Stimulated activated CD4-positive, alpha-beta T cell treated with anti-CD3 and anti-CD28 coated beads, Interleukin-12 subunit alpha, Interleukin-12 subunit beta, amount 100 ng/mL, for 24 hours (primary cell): ENCODE measurements around the gene CYTH1.

Experiments used
- DNase-seq, 2 experiments: peaks; one replicate each; pipeline ENCODE4 v3.0.0-alpha.2; 2020; ENCODE audit warnings: low read depth in 2 of 2

The CYTH1 gene

GRCh38 chr17:78716292-78716691, 65.8 kb downstream of the CYTH1 start:
- DNase-seq, result no peak

- no peak for DNase-seq
Measured at GRCh38 chr17:78715876-78716275, 66.2 kb downstream of the CYTH1 start.

GRCh38 chr17:78715000-78715771, 66.9 kb downstream of the CYTH1 start:
- no peak for DNase-seq

GRCh38 chr17:78714534-78714933, 67.5 kb downstream of the CYTH1 start:
- DNase-seq, result no peak

- no peak for DNase-seq
Measured at GRCh38 chr17:78712043-78712442, 70.0 kb downstream of the CYTH1 start.

GRCh38 chr17:78710607-78711006, 71.5 kb downstream of the CYTH1 start:
- DNase-seq, result no peak

- DNase-seq, result no peak
Measured at GRCh38 chr17:78709751-78710181, 72.3 kb downstream of the CYTH1 start.

- no peak for DNase-seq
Measured at GRCh38 chr17:78709119-78709681, 72.9 kb downstream of the CYTH1 start.

- DNase-seq, result peak; percentile 33 to 52
Measured at GRCh38 chr17:78708510-78708973, 73.5 kb downstream of the CYTH1 start.

- no peak for DNase-seq
Measured at GRCh38 chr17:78707923-78708322, 74.2 kb downstream of the CYTH1 start.

GRCh38 chr17:78707016-78707415, 75.1 kb downstream of the CYTH1 start:
- DNase-seq, result no peak

- no peak for DNase-seq
Measured at GRCh38 chr17:78706271-78706915, 75.7 kb downstream of the CYTH1 start.

- DNase-seq, result no peak
Measured at GRCh38 chr17:78705071-78705470, 77.0 kb downstream of the CYTH1 start.

GRCh38 chr17:78704594-78704993, 77.5 kb downstream of the CYTH1 start:
- DNase-seq, result no peak

GRCh38 chr17:78697554-78698343, 84.3 kb downstream of the CYTH1 start:
- no peak for DNase-seq

- DNase-seq, result no peak
Measured at GRCh38 chr17:78697122-78697521, 85.0 kb downstream of the CYTH1 start.

- no peak for DNase-seq
Measured at GRCh38 chr17:78696016-78696982, 85.8 kb downstream of the CYTH1 start.

GRCh38 chr17:78694805-78695531, 87.1 kb downstream of the CYTH1 start:
- no peak for DNase-seq

GRCh38 chr17:78693346-78694083, 88.6 kb downstream of the CYTH1 start:
- DNase-seq, result no peak
